ENCODE results near the gene PDE11A.

DNA sequence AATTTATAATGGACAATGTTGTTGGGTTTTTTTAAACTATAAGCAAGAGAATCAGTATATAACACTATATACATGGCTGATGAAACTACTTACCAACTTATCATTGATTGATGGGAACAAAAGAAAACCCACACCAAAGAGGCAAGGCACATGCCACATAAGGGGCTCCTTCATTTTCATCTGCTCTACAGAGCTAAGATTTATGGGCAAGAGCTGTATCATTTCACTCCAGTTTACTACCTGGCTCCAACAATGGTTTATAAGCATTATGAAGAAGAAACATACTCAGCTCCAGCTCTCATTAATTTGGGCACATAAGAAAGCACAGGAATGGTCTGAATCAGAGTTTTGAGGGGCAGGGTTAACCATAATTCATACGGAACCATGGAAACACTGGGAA, 396.8 kb downstream of the PDE11A start:
- TF ChIP-seq, protein P1, sequence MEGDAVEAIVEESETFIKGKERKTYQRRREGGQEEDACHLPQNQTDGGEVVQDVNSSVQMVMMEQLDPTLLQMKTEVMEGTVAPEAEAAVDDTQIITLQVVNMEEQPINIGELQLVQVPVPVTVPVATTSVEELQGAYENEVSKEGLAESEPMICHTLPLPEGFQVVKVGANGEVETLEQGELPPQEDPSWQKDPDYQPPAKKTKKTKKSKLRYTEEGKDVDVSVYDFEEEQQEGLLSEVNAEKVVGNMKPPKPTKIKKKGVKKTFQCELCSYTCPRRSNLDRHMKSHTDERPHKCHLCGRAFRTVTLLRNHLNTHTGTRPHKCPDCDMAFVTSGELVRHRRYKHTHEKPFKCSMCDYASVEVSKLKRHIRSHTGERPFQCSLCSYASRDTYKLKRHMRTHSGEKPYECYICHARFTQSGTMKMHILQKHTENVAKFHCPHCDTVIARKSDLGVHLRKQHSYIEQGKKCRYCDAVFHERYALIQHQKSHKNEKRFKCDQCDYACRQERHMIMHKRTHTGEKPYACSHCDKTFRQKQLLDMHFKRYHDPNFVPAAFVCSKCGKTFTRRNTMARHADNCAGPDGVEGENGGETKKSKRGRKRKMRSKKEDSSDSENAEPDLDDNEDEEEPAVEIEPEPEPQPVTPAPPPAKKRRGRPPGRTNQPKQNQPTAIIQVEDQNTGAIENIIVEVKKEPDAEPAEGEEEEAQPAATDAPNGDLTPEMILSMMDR (conservative IDR thresholded peaks at IDR 0.05; ENCODE audit: low read depth in 2 of 2) = no peak
- no peak for TF ChIP-seq ZNF331 (CRISPR knock-in tag; IDR thresholded peaks at IDR 0.05; ENCODE audit: low read depth)
- no peak for TF ChIP-seq POLR2AphosphoS5 (IDR thresholded peaks at IDR 0.05; ENCODE audit: low read depth)
- no peak for TF ChIP-seq STAT1 (IDR thresholded peaks at IDR 0.05; ENCODE audit: unreplicated experiment)
- TF ChIP-seq, protein P2, sequence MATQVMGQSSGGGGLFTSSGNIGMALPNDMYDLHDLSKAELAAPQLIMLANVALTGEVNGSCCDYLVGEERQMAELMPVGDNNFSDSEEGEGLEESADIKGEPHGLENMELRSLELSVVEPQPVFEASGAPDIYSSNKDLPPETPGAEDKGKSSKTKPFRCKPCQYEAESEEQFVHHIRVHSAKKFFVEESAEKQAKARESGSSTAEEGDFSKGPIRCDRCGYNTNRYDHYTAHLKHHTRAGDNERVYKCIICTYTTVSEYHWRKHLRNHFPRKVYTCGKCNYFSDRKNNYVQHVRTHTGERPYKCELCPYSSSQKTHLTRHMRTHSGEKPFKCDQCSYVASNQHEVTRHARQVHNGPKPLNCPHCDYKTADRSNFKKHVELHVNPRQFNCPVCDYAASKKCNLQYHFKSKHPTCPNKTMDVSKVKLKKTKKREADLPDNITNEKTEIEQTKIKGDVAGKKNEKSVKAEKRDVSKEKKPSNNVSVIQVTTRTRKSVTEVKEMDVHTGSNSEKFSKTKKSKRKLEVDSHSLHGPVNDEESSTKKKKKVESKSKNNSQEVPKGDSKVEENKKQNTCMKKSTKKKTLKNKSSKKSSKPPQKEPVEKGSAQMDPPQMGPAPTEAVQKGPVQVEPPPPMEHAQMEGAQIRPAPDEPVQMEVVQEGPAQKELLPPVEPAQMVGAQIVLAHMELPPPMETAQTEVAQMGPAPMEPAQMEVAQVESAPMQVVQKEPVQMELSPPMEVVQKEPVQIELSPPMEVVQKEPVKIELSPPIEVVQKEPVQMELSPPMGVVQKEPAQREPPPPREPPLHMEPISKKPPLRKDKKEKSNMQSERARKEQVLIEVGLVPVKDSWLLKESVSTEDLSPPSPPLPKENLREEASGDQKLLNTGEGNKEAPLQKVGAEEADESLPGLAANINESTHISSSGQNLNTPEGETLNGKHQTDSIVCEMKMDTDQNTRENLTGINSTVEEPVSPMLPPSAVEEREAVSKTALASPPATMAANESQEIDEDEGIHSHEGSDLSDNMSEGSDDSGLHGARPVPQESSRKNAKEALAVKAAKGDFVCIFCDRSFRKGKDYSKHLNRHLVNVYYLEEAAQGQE (IDR thresholded peaks at IDR 0.05; ENCODE audit: unreplicated experiment) = no peak
- TF ChIP-seq EZH2 (IDR thresholded peaks at IDR 0.05; ENCODE audit: low read depth, unreplicated experiment) = no peak
- no peak for TF ChIP-seq CREB1 (CRISPR knock-in tag; IDR thresholded peaks at IDR 0.05; ENCODE audit: low read depth)
